OCI-LY7 (cell line): ENCODE measurements around the gene POU4F1. TPM values are rescaled to one million over a fixed set of nuclear protein-coding genes. Genes with fewer than 3 reads are reported as not detected.

ENCODE experiments used
- BruUV-seq: library from RNA; stranded (reverse); fragments of 400-500 nt; replicated peaks from 2 replicates; lab custom pipeline; 2021; lab: Mats Ljungman, UMichigan
- CTCF ChIA-PET: fragments of 300-600 bp; sonication (Branson Sonifier 250); formaldehyde crosslinking; loops from one replicate; lab custom pipeline; 2022; ENCODE audit warnings: antibody characterized with exemption; ENCODE audit not compliant: unreplicated experiment; lab: Charles Lee
- POLR2A ChIA-PET: fragments of 300-600 bp; sonication (Branson Sonifier 250); formaldehyde crosslinking; loops from one replicate; lab custom pipeline; 2022; ENCODE audit warnings: antibody characterized with exemption; lab: Charles Lee
- DNase-seq: peaks from one replicate; pipeline ENCODE4 v3.0.0-alpha.2; 2015; ENCODE audit warnings: low spot score
- H2AFZ ChIP-seq: fragments of 200-600 bp; sonication (generic), shearing (Covaris generic); 2 replicates; pipeline ENCODE4 v1.6.1; 2014; ENCODE audit warnings: mild to moderate bottlenecking, antibody characterized with exemption, low read length, moderate library complexity
- H3K27ac ChIP-seq: fragments of 200-600 bp; sonication (generic); 2 replicates; pipeline ENCODE4 v1.5.1; 2014; ENCODE audit warnings: mixed run types, low read depth, mild to moderate bottlenecking, moderate library complexity, low read length, inconsistent platforms; ENCODE audit not compliant: poor library complexity, severe bottlenecking
- H3K36me3 ChIP-seq: fragments of 200-600 bp; sonication (generic); 2 replicates; pipeline ENCODE4 v1.6.1; 2014; ENCODE audit warnings: mild to moderate bottlenecking, antibody characterized with exemption, low read length, moderate library complexity, mixed read lengths; ENCODE audit not compliant: insufficient read depth
- H3K4me1 ChIP-seq: fragments of 200-600 bp; sonication (generic); 2 replicates; pipeline ENCODE4 v1.5.1; 2014; ENCODE audit warnings: mild to moderate bottlenecking, low read length; ENCODE audit not compliant: insufficient read depth, poor library complexity, severe bottlenecking
- H3K4me2 ChIP-seq: fragments of 200-600 bp; sonication (generic); 2 replicates; pipeline ENCODE4 v1.6.1; 2014; ENCODE audit warnings: mild to moderate bottlenecking, low read length
- H3K4me3 ChIP-seq: fragments of 200-600 bp; sonication (generic); 2 replicates; pipeline ENCODE4 v1.5.1; 2014; ENCODE audit warnings: mild to moderate bottlenecking, low read depth, low read length; ENCODE audit not compliant: poor library complexity, severe bottlenecking
- H3K79me2 ChIP-seq: fragments of 200-600 bp; sonication (generic); 2 replicates; pipeline ENCODE4 v1.6.1; 2016; ENCODE audit warnings: low read depth, mild to moderate bottlenecking, low read length, moderate library complexity, mixed read lengths; ENCODE audit not compliant: insufficient read depth
- H3K9me2 ChIP-seq: fragments of 200-600 bp; sonication (generic); 2 replicates; pipeline ENCODE4 v1.6.1; 2016; ENCODE audit warnings: mild to moderate bottlenecking, low read length, mixed read lengths; ENCODE audit not compliant: insufficient read depth
- H3K9me3 ChIP-seq: fragments of 200-600 bp; sonication (generic); 2 replicates; pipeline ENCODE4 v1.6.1; 2014; ENCODE audit warnings: mild to moderate bottlenecking, mixed run types, low read length, mixed read lengths
- H4K20me1 ChIP-seq: fragments of 200-600 bp; sonication (generic); 2 replicates; pipeline ENCODE4 v1.6.1; 2014; ENCODE audit warnings: mild to moderate bottlenecking, antibody characterized with exemption, low read length, moderate library complexity, mixed read lengths; ENCODE audit not compliant: insufficient read depth
- CTCF ChIP-seq: fragments of 200-600 bp; sonication (generic); conservative IDR thresholded peaks from 2 replicates; pipeline ENCODE4 v1.5.1; 2014; ENCODE audit warnings: mild to moderate bottlenecking, antibody characterized with exemption, low read length, moderate library complexity, mixed read lengths
- EZH2phosphoT487 ChIP-seq: fragments of 200-600 bp; sonication (generic); IDR thresholded peaks from 2 replicates; pipeline ENCODE4 v1.6.1; 2018; ENCODE audit warnings: low read depth, borderline replicate concordance, mild to moderate bottlenecking, mixed run types, antibody characterized with exemption, low read length, moderate library complexity, mixed read lengths
- intact Hi-C: fragments of 100-400 bp; cut with micrococcal nuclease; formaldehyde crosslinking; loops from one replicate; pipeline ENCODE4 v1.10.0; 2022; ENCODE audit not compliant: unreplicated experiment
- total RNA-seq, 2 experiments: library from RNA; depleted of rRNA in 1 of 2; stranded (reverse); fragments of >200 nt in 1 of 2; shearing (Covaris generic) in 1 of 2; gene quantifications; 2 replicates each; pipeline ENCODE4 v1.2.3, GENCODE V29; 2014 to 2022

POU4F1 gene
- total RNA-seq, 2 experiments from 2014 or later = 4.5 to 7.3 TPM

- Histone ChIP-seq H3K4me2 (peak overlapping the region; percentile 46), H3K79me2 (no peaks in the 10 kb centered on the region), H3K4me3 (peak overlapping the region; percentile 45), H4K20me1 (peaks cover 13% of the 10 kb centered on the region; the same call in 1 of the 2 replicates), H3K4me1 (peaks cover 27% of the 10 kb centered on the region), H3K9me2 (no peaks in the 10 kb centered on the region), H3K27ac (no peak overlapping the region), H3K9me3 (no peaks in the 10 kb centered on the region), H2AFZ (no peak overlapping the region), H3K36me3 (peaks cover 9% of the 10 kb centered on the region; the same call in 1 of the 2 replicates)
- intact Hi-C loops = no loop called here
- no TSS peak for BruUV-seq
- no peak for DNase-seq
- TF ChIP-seq EZH2phosphoT487 (peak; percentile 88; the same call in 1 of the 2 replicates), CTCF (no peak)
- ChIA-PET POLR2A (interaction anchor here (0.6 kb wide), 2 partner anchors 19 to 187 kb away, joined by 4 to 8 read pairs; no protein-coding TSS in a partner anchor), CTCF (no interaction called here)
Measured at GRCh38 chr13:78608688-78609463, 5.5 kb upstream of the POU4F1 start.

- BruUV-seq = no TSS peak
- peaks cover 13% of the 10 kb centered on the region; the same call in 1 of the 2 replicates for H4K20me1 ChIP-seq
- H2AFZ ChIP-seq = no peak overlapping the region
- no peak overlapping the region for H3K27ac ChIP-seq
- no peak for DNase-seq
- no peaks in the 10 kb centered on the region for H3K9me2 ChIP-seq
- H3K36me3 ChIP-seq = 0 out of 2 replicates have a peak, but pooled peaks cover 3% of the 10 kb centered on the region
- intact Hi-C loops = no loop called here
- ChIA-PET POLR2A (no interaction called here), CTCF (no interaction called here)
- no peaks in the 10 kb centered on the region for H3K9me3 ChIP-seq
- H3K79me2 ChIP-seq = no peaks in the 10 kb centered on the region
- peaks cover 30% of the 10 kb centered on the region for H3K4me1 ChIP-seq
- H3K4me2 ChIP-seq = peak overlapping the region; percentile 46; the same call in 1 of the 2 replicates
- no peak for TF ChIP-seq EZH2phosphoT487
- no peak for TF ChIP-seq CTCF
- H3K4me3 ChIP-seq = no peak overlapping the region
Measured at GRCh38 chr13:78608252-78608687, 4.9 kb upstream of the POU4F1 start.
